ENCODE data around the gene MPZL1.
"Not testable (repeated sequence)": the region's sequence is repeated elsewhere in the genome, so short reads cannot be mapped to it uniquely, and the experiment has no call there.

DNA sequence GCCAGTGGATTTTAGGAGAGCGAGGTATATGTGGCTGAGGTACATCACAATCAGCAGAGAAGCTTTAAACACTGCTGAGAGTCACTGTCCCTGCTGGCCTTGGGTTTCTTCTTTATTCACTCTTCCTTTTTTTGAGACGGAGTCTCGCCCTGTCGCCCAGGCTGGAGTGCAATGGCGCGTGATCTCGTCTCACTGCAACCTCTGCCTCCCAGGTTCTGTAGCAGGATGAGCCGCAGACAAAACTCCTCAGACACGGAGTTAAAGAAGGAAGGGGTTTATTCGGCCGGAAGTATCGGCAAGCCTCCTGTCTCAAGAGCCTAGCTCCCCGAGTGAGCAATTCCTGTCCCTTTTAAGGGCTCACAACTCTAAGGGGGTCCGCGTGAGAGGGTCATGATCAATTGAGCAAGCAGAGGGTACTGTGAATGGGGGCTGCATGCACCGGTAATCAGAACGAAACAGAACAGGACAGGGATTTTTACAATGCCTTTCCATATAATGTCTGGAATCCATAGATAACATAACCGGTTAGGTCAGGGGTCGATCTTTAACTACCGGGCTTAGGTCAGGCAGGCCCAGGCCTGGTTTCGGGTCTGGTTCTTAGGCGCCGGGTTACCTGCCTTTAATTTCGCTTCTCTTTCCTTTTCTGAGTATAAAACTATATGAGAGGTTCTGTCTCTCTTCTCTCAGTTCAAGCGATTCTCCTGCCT, 1.9 kb upstream of the MPZL1 start:
- not testable (repeated sequence) for TF ChIP-seq KDM1A (IDR thresholded peaks at IDR 0.05; ENCODE audit: borderline replicate concordance, low read length); CHD2 (IDR thresholded peaks at IDR 0.05; ENCODE audit: low read length); EZH2 (IDR thresholded peaks at IDR 0.05; ENCODE audit: low read depth, low read length, severe bottlenecking); TAF1 (IDR thresholded peaks at IDR 0.05; ENCODE audit: low read depth, low read length); RXRA (IDR thresholded peaks at IDR 0.05; ENCODE audit: insufficient read depth, low read depth, low read length); EP300 (IDR thresholded peaks at IDR 0.05; ENCODE audit: borderline replicate concordance in 1 of 2, low read depth in 2 of 2, low read length in 2 of 2)
- TF ChIP-seq, protein P1, sequence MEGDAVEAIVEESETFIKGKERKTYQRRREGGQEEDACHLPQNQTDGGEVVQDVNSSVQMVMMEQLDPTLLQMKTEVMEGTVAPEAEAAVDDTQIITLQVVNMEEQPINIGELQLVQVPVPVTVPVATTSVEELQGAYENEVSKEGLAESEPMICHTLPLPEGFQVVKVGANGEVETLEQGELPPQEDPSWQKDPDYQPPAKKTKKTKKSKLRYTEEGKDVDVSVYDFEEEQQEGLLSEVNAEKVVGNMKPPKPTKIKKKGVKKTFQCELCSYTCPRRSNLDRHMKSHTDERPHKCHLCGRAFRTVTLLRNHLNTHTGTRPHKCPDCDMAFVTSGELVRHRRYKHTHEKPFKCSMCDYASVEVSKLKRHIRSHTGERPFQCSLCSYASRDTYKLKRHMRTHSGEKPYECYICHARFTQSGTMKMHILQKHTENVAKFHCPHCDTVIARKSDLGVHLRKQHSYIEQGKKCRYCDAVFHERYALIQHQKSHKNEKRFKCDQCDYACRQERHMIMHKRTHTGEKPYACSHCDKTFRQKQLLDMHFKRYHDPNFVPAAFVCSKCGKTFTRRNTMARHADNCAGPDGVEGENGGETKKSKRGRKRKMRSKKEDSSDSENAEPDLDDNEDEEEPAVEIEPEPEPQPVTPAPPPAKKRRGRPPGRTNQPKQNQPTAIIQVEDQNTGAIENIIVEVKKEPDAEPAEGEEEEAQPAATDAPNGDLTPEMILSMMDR (IDR thresholded peaks at IDR 0.05; ENCODE audit: control extremely low read depth in 1 of 3, insufficient read depth in 1 of 3, low read depth in 1 of 3, low read length in 3 of 3): not testable (repeated sequence)
